ENCODE results near the gene ACOT11.

ACOT11 gene

DNA sequence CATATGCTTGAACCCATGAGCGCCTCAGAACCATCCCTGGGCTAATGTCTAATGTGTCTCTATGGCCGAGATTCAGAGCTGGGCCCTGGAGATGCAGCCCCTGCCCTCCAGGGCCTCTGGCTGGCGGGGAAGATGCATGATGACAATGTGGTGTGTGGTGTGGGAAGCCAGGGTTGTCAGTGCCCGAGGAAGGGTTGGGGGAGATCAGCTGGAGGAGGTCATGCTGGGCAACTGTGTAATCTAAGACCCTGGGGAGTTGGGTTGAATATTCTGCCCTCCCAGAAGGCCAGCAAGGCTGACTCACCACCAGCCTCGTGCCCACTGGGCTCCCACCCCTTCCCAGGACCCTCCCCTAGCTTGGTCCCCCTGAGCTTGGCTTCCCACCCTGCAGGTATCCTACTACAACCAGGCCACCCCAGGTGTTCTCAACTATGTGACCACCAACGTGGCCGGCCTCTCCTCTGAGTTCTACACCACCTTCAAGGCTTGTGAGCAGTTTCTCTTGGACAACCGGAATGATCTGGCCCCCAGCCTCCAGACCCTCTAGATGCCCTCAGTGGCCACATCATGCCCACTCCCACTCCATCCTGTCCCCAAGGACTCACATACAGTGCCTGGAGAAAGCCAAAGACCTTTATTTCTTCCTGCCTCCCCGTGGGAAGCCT is 60.7 kb downstream of the ACOT11 start:
- TF ChIP-seq, protein P1, sequence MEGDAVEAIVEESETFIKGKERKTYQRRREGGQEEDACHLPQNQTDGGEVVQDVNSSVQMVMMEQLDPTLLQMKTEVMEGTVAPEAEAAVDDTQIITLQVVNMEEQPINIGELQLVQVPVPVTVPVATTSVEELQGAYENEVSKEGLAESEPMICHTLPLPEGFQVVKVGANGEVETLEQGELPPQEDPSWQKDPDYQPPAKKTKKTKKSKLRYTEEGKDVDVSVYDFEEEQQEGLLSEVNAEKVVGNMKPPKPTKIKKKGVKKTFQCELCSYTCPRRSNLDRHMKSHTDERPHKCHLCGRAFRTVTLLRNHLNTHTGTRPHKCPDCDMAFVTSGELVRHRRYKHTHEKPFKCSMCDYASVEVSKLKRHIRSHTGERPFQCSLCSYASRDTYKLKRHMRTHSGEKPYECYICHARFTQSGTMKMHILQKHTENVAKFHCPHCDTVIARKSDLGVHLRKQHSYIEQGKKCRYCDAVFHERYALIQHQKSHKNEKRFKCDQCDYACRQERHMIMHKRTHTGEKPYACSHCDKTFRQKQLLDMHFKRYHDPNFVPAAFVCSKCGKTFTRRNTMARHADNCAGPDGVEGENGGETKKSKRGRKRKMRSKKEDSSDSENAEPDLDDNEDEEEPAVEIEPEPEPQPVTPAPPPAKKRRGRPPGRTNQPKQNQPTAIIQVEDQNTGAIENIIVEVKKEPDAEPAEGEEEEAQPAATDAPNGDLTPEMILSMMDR (conservative IDR thresholded peaks at IDR 0.05) = no peak
- H3K27ac ChIP-seq = no peak overlapping the region

GRCh38 chr1:54609301-54609921 is 61.4 kb downstream of the ACOT11 start:
- TF ChIP-seq, protein P1 (conservative IDR thresholded peaks at IDR 0.05) = no peak
- no peak overlapping the region for H3K27ac ChIP-seq

- TF ChIP-seq, protein P1 (conservative IDR thresholded peaks at IDR 0.05) = no peak
- H3K27ac ChIP-seq = no peak overlapping the region
These were observed 62.0 kb downstream of the ACOT11 start for GRCh38 chr1:54610048-54610447.

GRCh38 chr1:54610601-54611580 is 62.9 kb downstream of the ACOT11 start:
- no peak overlapping the region for H3K27ac ChIP-seq
- TF ChIP-seq, protein P1 (conservative IDR thresholded peaks at IDR 0.05) = no peak

DNA sequence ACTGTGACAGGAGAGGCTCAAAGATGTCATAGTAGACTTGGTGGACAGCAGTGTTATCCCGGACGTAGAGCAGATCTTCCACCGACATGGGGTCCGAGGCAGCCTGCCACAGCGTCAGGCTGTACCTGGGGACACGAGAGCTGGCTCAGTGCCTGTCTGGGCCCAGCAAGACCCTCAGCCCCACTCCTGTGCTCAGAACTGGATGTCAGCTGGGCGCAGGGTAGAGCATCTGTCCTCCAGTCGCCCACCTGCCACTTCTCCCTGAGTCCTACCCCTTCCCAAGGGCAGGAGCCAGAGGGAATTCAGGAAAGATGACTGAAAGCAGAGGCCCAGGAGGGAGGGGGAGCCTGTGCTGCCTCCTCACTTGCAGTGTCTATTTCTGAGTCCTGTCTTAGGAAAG is 63.6 kb downstream of the ACOT11 start:
- TF ChIP-seq, protein P1 (conservative IDR thresholded peaks at IDR 0.05) = no peak

GRCh38 chr1:54614024-54614423 is 66.0 kb downstream of the ACOT11 start:
- TF ChIP-seq, protein P1 (conservative IDR thresholded peaks at IDR 0.05) = no peak
- H3K27ac ChIP-seq = no peak overlapping the region

More for the DNA sequence above, 63.6 kb downstream of the ACOT11 start:
- no peak overlapping the region for H3K27ac ChIP-seq

DNA sequence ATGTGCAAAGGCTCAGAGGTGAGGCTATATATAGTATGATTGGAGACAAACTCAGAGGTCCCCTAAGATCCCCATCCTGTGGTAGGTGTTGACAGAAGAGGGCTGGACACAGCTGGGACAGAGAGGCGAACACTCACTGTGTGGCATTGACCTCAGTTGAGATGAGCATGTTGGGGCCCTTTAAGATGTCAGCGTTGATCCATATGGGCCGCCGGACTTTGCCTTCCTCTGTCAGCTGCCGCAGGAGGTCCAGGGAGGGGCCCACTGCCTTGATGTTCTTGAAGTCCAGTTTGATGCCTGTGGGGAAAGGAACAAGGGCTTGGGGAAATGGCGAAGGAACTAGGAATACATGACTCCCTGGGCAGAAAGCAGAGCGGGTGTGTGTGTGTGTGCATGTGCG is 66.5 kb downstream of the ACOT11 start:
- TF ChIP-seq, protein P1 (conservative IDR thresholded peaks at IDR 0.05) = no peak
- no peak overlapping the region for H3K27ac ChIP-seq
